ENCODE measurements around the gene CDK7.
"Not testable (repeated sequence)": the region's sequence is repeated elsewhere in the genome, so short reads cannot be mapped to it uniquely, and the experiment has no call there.

Gene CDK7

GRCh38 chr5:69252437-69252836 lies 17.8 kb downstream of the CDK7 start:
- no peak overlapping the region for H2AFZ ChIP-seq (ENCODE audit: low read length)
- H3K4me3 ChIP-seq (ENCODE audit: low read length in 2 of 2): no peak overlapping the region
- no peak overlapping the region for H2AK5ac ChIP-seq (ENCODE audit: low read depth, low read length)
- DNase-seq (ENCODE audit: low spot score): no peak
- H2BK15ac ChIP-seq (ENCODE audit: low read length): no peak overlapping the region
- H3K4me2 ChIP-seq (ENCODE audit: insufficient read depth, low read length, poor library complexity, severe bottlenecking): no peak overlapping the region
- no peak overlapping the region for H3K27ac ChIP-seq (replicated peaks; ENCODE audit: low read length)
- no peak overlapping the region for H4K8ac ChIP-seq (ENCODE audit: low read depth, low read length)
- H3K36me3 ChIP-seq (replicated peaks in 1 of 2; ENCODE audit: control insufficient read depth in 2 of 2, insufficient read depth in 2 of 2, low read length in 2 of 2): peaks cover 2 to 32% of the 10 kb centered on the region in 2 donors
- no peak overlapping the region for H3K23ac ChIP-seq (ENCODE audit: low read depth, low read length, poor library complexity)
- no peak overlapping the region for H2BK120ac ChIP-seq (ENCODE audit: low read depth, low read length)
- no peak overlapping the region for H2BK12ac ChIP-seq (ENCODE audit: low read length)
- no peaks in the 10 kb centered on the region for H3K9me3 ChIP-seq (replicated peaks in 1 of 2; ENCODE audit: control insufficient read depth in 2 of 2, insufficient read depth in 1 of 2, low read depth in 1 of 2, low read length in 2 of 2)
- H3K27me3 ChIP-seq (ENCODE audit: control insufficient read depth in 3 of 3, insufficient read depth in 3 of 3, low read depth in 1 of 3, low read length in 3 of 3): no peaks in the 10 kb centered on the region
- H3K18ac ChIP-seq (ENCODE audit: low read length): no peak overlapping the region
- H4K91ac ChIP-seq (ENCODE audit: low read depth, low read length, poor library complexity): no peak overlapping the region
- no peak overlapping the region for H3K4ac ChIP-seq (ENCODE audit: low read length)
- H3K79me1 ChIP-seq (ENCODE audit: low read depth, low read length): no peaks in the 10 kb centered on the region
- no peak overlapping the region for H3K14ac ChIP-seq (ENCODE audit: low read length)
- H3K9ac ChIP-seq (ENCODE audit: low read depth, low read length, poor library complexity): no peak overlapping the region
- no peaks in the 10 kb centered on the region for H3K4me1 ChIP-seq (ENCODE audit: control insufficient read depth in 2 of 2, insufficient read depth in 1 of 2, low read depth in 1 of 2, low read length in 2 of 2)
- no CpG with 5 or more reads among the region's 3 CpGs for WGBS, 2 donors (ENCODE audit: extremely low coverage in 2 of 2, insufficient read length in 2 of 2, insufficient replicate concordance in 1 of 2)
- no peak overlapping the region for H2BK5ac ChIP-seq (ENCODE audit: low read length)

GRCh38 chr5:69255940-69256339 lies 21.3 kb downstream of the CDK7 start:
- H3K18ac ChIP-seq (ENCODE audit: low read length); DNase-seq (ENCODE audit: low spot score); H4K91ac ChIP-seq (ENCODE audit: low read depth, low read length, poor library complexity); H3K4me1 ChIP-seq (ENCODE audit: control insufficient read depth in 2 of 2, insufficient read depth in 1 of 2, low read depth in 1 of 2, low read length in 2 of 2); H2BK12ac ChIP-seq (ENCODE audit: low read length); H3K14ac ChIP-seq (ENCODE audit: low read length); H3K9ac ChIP-seq (ENCODE audit: low read depth, low read length, poor library complexity); H3K27ac ChIP-seq (replicated peaks; ENCODE audit: low read length); H3K4me3 ChIP-seq (ENCODE audit: low read length in 2 of 2); H3K23ac ChIP-seq (ENCODE audit: low read depth, low read length, poor library complexity); H3K4ac ChIP-seq (ENCODE audit: low read length); H2AFZ ChIP-seq (ENCODE audit: low read length); H2BK15ac ChIP-seq (ENCODE audit: low read length); H2BK5ac ChIP-seq (ENCODE audit: low read length); H3K27me3 ChIP-seq (ENCODE audit: control insufficient read depth in 3 of 3, insufficient read depth in 3 of 3, low read depth in 1 of 3, low read length in 3 of 3); H2AK5ac ChIP-seq (ENCODE audit: low read depth, low read length); H4K8ac ChIP-seq (ENCODE audit: low read depth, low read length); H2BK120ac ChIP-seq (ENCODE audit: low read depth, low read length); H3K9me3 ChIP-seq (replicated peaks in 1 of 2; ENCODE audit: control insufficient read depth in 2 of 2, insufficient read depth in 1 of 2, low read depth in 1 of 2, low read length in 2 of 2); H3K4me2 ChIP-seq (ENCODE audit: insufficient read depth, low read length, poor library complexity, severe bottlenecking); H3K79me1 ChIP-seq (ENCODE audit: low read depth, low read length): not testable (repeated sequence)
- H3K36me3 ChIP-seq (replicated peaks in 1 of 2; ENCODE audit: control insufficient read depth in 2 of 2, insufficient read depth in 2 of 2, low read length in 2 of 2): peaks cover 3 to 59% of the 10 kb centered on the region in 2 donors
- no CpG with 5 or more reads among the region's 4 CpGs for WGBS, 2 donors (ENCODE audit: extremely low coverage in 2 of 2, insufficient read length in 2 of 2, insufficient replicate concordance in 1 of 2)

- no peak overlapping the region for H3K14ac ChIP-seq (ENCODE audit: low read length)
- no peak overlapping the region for H4K8ac ChIP-seq (ENCODE audit: low read depth, low read length)
- no peak overlapping the region for H3K23ac ChIP-seq (ENCODE audit: low read depth, low read length, poor library complexity)
- H3K9me3 ChIP-seq (replicated peaks in 1 of 2; ENCODE audit: control insufficient read depth in 2 of 2, insufficient read depth in 1 of 2, low read depth in 1 of 2, low read length in 2 of 2): no peaks in the 10 kb centered on the region
- H3K4ac ChIP-seq (ENCODE audit: low read length): no peak overlapping the region
- no peak overlapping the region for H3K18ac ChIP-seq (ENCODE audit: low read length)
- WGBS, 2 donors (ENCODE audit: extremely low coverage in 2 of 2, insufficient read length in 2 of 2, insufficient replicate concordance in 1 of 2): no CpG with 5 or more reads among the region's 1 CpG
- no peaks in the 10 kb centered on the region for H3K27me3 ChIP-seq (ENCODE audit: control insufficient read depth in 3 of 3, insufficient read depth in 3 of 3, low read depth in 1 of 3, low read length in 3 of 3)
- H3K36me3 ChIP-seq (replicated peaks in 1 of 2; ENCODE audit: control insufficient read depth in 2 of 2, insufficient read depth in 2 of 2, low read length in 2 of 2): peaks cover 3 to 70% of the 10 kb centered on the region in 2 donors
- H3K4me1 ChIP-seq (ENCODE audit: control insufficient read depth in 2 of 2, insufficient read depth in 1 of 2, low read depth in 1 of 2, low read length in 2 of 2): no peaks in the 10 kb centered on the region
- H2BK15ac ChIP-seq (ENCODE audit: low read length): no peak overlapping the region
- H2BK12ac ChIP-seq (ENCODE audit: low read length): no peak overlapping the region
- no peak for DNase-seq (ENCODE audit: low spot score)
- H2BK120ac ChIP-seq (ENCODE audit: low read depth, low read length): no peak overlapping the region
- no peak overlapping the region for H2AFZ ChIP-seq (ENCODE audit: low read length)
- H3K79me1 ChIP-seq (ENCODE audit: low read depth, low read length): no peaks in the 10 kb centered on the region
- H2AK5ac ChIP-seq (ENCODE audit: low read depth, low read length): no peak overlapping the region
- no peak overlapping the region for H3K9ac ChIP-seq (ENCODE audit: low read depth, low read length, poor library complexity)
- H4K91ac ChIP-seq (ENCODE audit: low read depth, low read length, poor library complexity): no peak overlapping the region
- no peak overlapping the region for H3K4me3 ChIP-seq (ENCODE audit: low read length in 2 of 2)
- H2BK5ac ChIP-seq (ENCODE audit: low read length): no peak overlapping the region
- no peak overlapping the region for H3K4me2 ChIP-seq (ENCODE audit: insufficient read depth, low read length, poor library complexity, severe bottlenecking)
- no peak overlapping the region for H3K27ac ChIP-seq (replicated peaks; ENCODE audit: low read length)
Measured at GRCh38 chr5:69257577-69257976, 22.9 kb downstream of the CDK7 start.

- Histone ChIP-seq H3K79me1 (ENCODE audit: low read depth, low read length) (no peaks in the 10 kb centered on the region), H3K27me3 (ENCODE audit: control insufficient read depth in 3 of 3, insufficient read depth in 3 of 3, low read depth in 1 of 3, low read length in 3 of 3) (no peaks in the 10 kb centered on the region), H3K9me3 (replicated peaks in 1 of 2; ENCODE audit: control insufficient read depth in 2 of 2, insufficient read depth in 1 of 2, low read depth in 1 of 2, low read length in 2 of 2) (no peaks in the 10 kb centered on the region), H2BK15ac (ENCODE audit: low read length) (no peak overlapping the region), H2AFZ (ENCODE audit: low read length) (no peak overlapping the region), H3K9ac (ENCODE audit: low read depth, low read length, poor library complexity) (no peak overlapping the region), H4K8ac (ENCODE audit: low read depth, low read length) (no peak overlapping the region), H2BK5ac (ENCODE audit: low read length) (no peak overlapping the region), H3K14ac (ENCODE audit: low read length) (no peak overlapping the region), H3K4me2 (ENCODE audit: insufficient read depth, low read length, poor library complexity, severe bottlenecking) (no peak overlapping the region), H3K4me3 (ENCODE audit: low read length in 2 of 2) (no peak overlapping the region), H3K18ac (ENCODE audit: low read length) (no peak overlapping the region), H2BK12ac (ENCODE audit: low read length) (no peak overlapping the region), H3K4ac (ENCODE audit: low read length) (no peak overlapping the region), H3K27ac (replicated peaks; ENCODE audit: low read length) (no peak overlapping the region), H3K36me3 (replicated peaks in 1 of 2; ENCODE audit: control insufficient read depth in 2 of 2, insufficient read depth in 2 of 2, low read length in 2 of 2) (peaks cover 7 to 88% of the 10 kb centered on the region in 2 donors), H3K4me1 (ENCODE audit: control insufficient read depth in 2 of 2, insufficient read depth in 1 of 2, low read depth in 1 of 2, low read length in 2 of 2) (no peaks in the 10 kb centered on the region), H3K23ac (ENCODE audit: low read depth, low read length, poor library complexity) (no peak overlapping the region), H2AK5ac (ENCODE audit: low read depth, low read length) (no peak overlapping the region), H2BK120ac (ENCODE audit: low read depth, low read length) (no peak overlapping the region), H4K91ac (ENCODE audit: low read depth, low read length, poor library complexity) (no peak overlapping the region)
- no CpG with 5 or more reads among the region's 1 CpG for WGBS, 2 donors (ENCODE audit: extremely low coverage in 2 of 2, insufficient read length in 2 of 2, insufficient replicate concordance in 1 of 2)
- DNase-seq (ENCODE audit: low spot score): no peak
Measured at GRCh38 chr5:69261034-69261433, 26.3 kb downstream of the CDK7 start.

Data from neuronal stem cell (in vitro differentiated cells).